Subcutaneous abdominal adipose tissue (tissue), 5 donors: ENCODE results near the gene NACA2.
"Not testable (repeated sequence)": the region's sequence is repeated elsewhere in the genome, so short reads cannot be mapped to it uniquely, and the experiment has no call there.

Experiments
- H3K27ac ChIP-seq: one replicate; pipeline ENCODE4 v1.7.0; 2013; ENCODE audit warnings: low read depth, mild to moderate bottlenecking, inconsistent platforms, low read length, moderate library complexity
- H3K27me3 ChIP-seq, 5 donors: one replicate each; pipeline ENCODE4 v1.7.0; 2013; ENCODE audit warnings: low read length in 5 of 5, inconsistent platforms in 1 of 5; ENCODE audit not compliant: control insufficient read depth in 5 of 5, insufficient read depth in 4 of 5
- H3K36me3 ChIP-seq, 5 donors: one replicate each; pipeline ENCODE4 v1.7.0; 2013; ENCODE audit warnings: low read length in 5 of 5; ENCODE audit not compliant: control insufficient read depth in 5 of 5, insufficient read depth in 5 of 5
- H3K4me1 ChIP-seq, 5 donors: one replicate each; pipeline ENCODE4 v1.7.0; 2013; ENCODE audit warnings: low read length in 5 of 5, mild to moderate bottlenecking in 3 of 5, moderate library complexity in 1 of 5; ENCODE audit not compliant: control insufficient read depth in 5 of 5, insufficient read depth in 5 of 5
- H3K4me3 ChIP-seq, 5 donors: one replicate each; pipeline ENCODE4 v1.7.0; 2013; ENCODE audit warnings: low read length in 5 of 5, low read depth in 1 of 5
- H3K9ac ChIP-seq, 5 donors: one replicate each; pipeline ENCODE4 v1.7.0; 2013; ENCODE audit warnings: low read length in 5 of 5, mild to moderate bottlenecking in 4 of 5, moderate library complexity in 3 of 5
- H3K9me3 ChIP-seq, 5 donors: one replicate each; pipeline ENCODE4 v1.7.0; 2013; ENCODE audit warnings: low read length in 5 of 5; ENCODE audit not compliant: control insufficient read depth in 5 of 5
- donor health status: healthy.
- donor health status: healthy.
- donor health status: healthy.
- donor health status: healthy.
- donor health status: healthy.

Gene NACA2

GRCh38 chr17:61556224-61557188 lies 34.5 kb downstream of the NACA2 start:
- Histone ChIP-seq H3K27ac (no peak overlapping the region), H3K27me3 (peaks cover 0 to 7% (median 5%) of the 10 kb centered on the region in 5 donors), H3K4me3 (no peak overlapping the region), H3K9me3 (no peaks in the 10 kb centered on the region), H3K9ac (no peak overlapping the region), H3K4me1 (no peaks in the 10 kb centered on the region), H3K36me3 (no peaks in the 10 kb centered on the region)

- Histone ChIP-seq H3K9ac (no peak overlapping the region), H3K27ac (no peak overlapping the region), H3K9me3 (no peaks in the 10 kb centered on the region), H3K27me3 (peaks cover 0 to 8% (median 5%) of the 10 kb centered on the region in 5 donors), H3K4me1 (no peaks in the 10 kb centered on the region), H3K36me3 (no peaks in the 10 kb centered on the region), H3K4me3 (no peak overlapping the region)
These were observed 35.9 kb downstream of the NACA2 start for GRCh38 chr17:61555127-61555566.

- H3K4me1 ChIP-seq, result no peaks in the 10 kb centered on the region
- H3K27me3 ChIP-seq, result peaks cover 3 to 11% (median 5%) of the 10 kb centered on the region in 5 donors
- H3K36me3 ChIP-seq, result no peaks in the 10 kb centered on the region
- no peak overlapping the region for H3K4me3 ChIP-seq
- no peak overlapping the region for H3K27ac ChIP-seq
- H3K9me3 ChIP-seq, result no peaks in the 10 kb centered on the region
- no peak overlapping the region for H3K9ac ChIP-seq
These were observed 36.8 kb downstream of the NACA2 start for GRCh38 chr17:61554209-61554608.

GRCh38 chr17:61552560-61552959 lies 38.5 kb downstream of the NACA2 start:
- not testable (repeated sequence) for H3K27ac ChIP-seq, H3K9ac ChIP-seq, H3K36me3 ChIP-seq, H3K4me3 ChIP-seq, H3K4me1 ChIP-seq, H3K9me3 ChIP-seq
- peaks cover 3 to 11% (median 5%) of the 10 kb centered on the region in 5 donors for H3K27me3 ChIP-seq

- Histone ChIP-seq H3K27ac (no peak overlapping the region), H3K27me3 (peaks cover 3 to 9% (median 5%) of the 10 kb centered on the region in 5 donors), H3K9me3 (no peaks in the 10 kb centered on the region), H3K4me3 (no peak overlapping the region), H3K36me3 (no peaks in the 10 kb centered on the region), H3K9ac (no peak overlapping the region), H3K4me1 (no peaks in the 10 kb centered on the region)
These were observed 39.7 kb downstream of the NACA2 start for GRCh38 chr17:61551255-61551742.

GRCh38 chr17:61547113-61547512 lies 43.9 kb downstream of the NACA2 start:
- H3K4me3 ChIP-seq, result no peak overlapping the region
- peaks cover 0 to 6% (median 0%) of the 10 kb centered on the region in 5 donors for H3K27me3 ChIP-seq
- no peaks in the 10 kb centered on the region for H3K4me1 ChIP-seq
- peaks cover 0 to 4% (median 0%) of the 10 kb centered on the region in 5 donors for H3K9me3 ChIP-seq
- H3K9ac ChIP-seq, result no peak overlapping the region
- no peaks in the 10 kb centered on the region for H3K36me3 ChIP-seq
- no peak overlapping the region for H3K27ac ChIP-seq

- Histone ChIP-seq H3K4me3 (no peak overlapping the region), H3K27ac (no peak overlapping the region), H3K9me3 (peaks cover 0 to 15% (median 3%) of the 10 kb centered on the region in 5 donors)
These were observed 45.6 kb downstream of the NACA2 start for GRCh38 chr17:61545335-61545938.

GRCh38 chr17:61543786-61544415 lies 47.1 kb downstream of the NACA2 start:
- Histone ChIP-seq H3K9me3 (peaks cover 0 to 15% (median 3%) of the 10 kb centered on the region in 5 donors), H3K9ac (no peak overlapping the region), H3K4me3 (no peak overlapping the region), H3K27me3 (no peaks in the 10 kb centered on the region), H3K36me3 (no peaks in the 10 kb centered on the region), H3K27ac (no peak overlapping the region), H3K4me1 (no peaks in the 10 kb centered on the region)

More at GRCh38 chr17:61545335-61545938, 45.6 kb downstream of the NACA2 start:
- Histone ChIP-seq H3K9ac (no peak overlapping the region), H3K27me3 (peaks cover 0 to 5% (median 0%) of the 10 kb centered on the region in 5 donors), H3K4me1 (no peaks in the 10 kb centered on the region), H3K36me3 (no peaks in the 10 kb centered on the region)

- no peak overlapping the region for H3K9ac ChIP-seq
- H3K36me3 ChIP-seq, result no peaks in the 10 kb centered on the region
- H3K4me1 ChIP-seq, result no peaks in the 10 kb centered on the region
- H3K4me3 ChIP-seq, result no peak overlapping the region
- H3K27ac ChIP-seq, result no peak overlapping the region
- peaks cover 0 to 15% (median 3%) of the 10 kb centered on the region in 5 donors for H3K9me3 ChIP-seq
- H3K27me3 ChIP-seq, result no peaks in the 10 kb centered on the region
These were observed 49.0 kb downstream of the NACA2 start for GRCh38 chr17:61542027-61542426.
